ENCODE measurements around the gene GUCY2C.

GRCh38 chr12:14741153-14741552 lies 44.8 kb upstream of the GUCY2C start:
- no peak for TF ChIP-seq CTCF (conservative IDR thresholded peaks at IDR 0.05)
- TF ChIP-seq ZFX (IDR thresholded peaks at IDR 0.05), result no peak

All from C4-2B (cell line).